ENCODE data around the gene EXOC1L. TPM values are rescaled to one million over a fixed set of nuclear protein-coding genes. Genes with fewer than 3 reads are reported as not detected.

The EXOC1L gene
- total RNA-seq, 3 donors from 2014 or later = not detected

GRCh38 chr4:55884093-55884850 is 64.7 kb downstream of the EXOC1L start:
- Mint-ChIP-seq H3K4me3 (no peak overlapping the region), H3K36me3 (ENCODE audit: insufficient read depth) (peaks cover 20% of the 10 kb centered on the region), H3K27me3 (ENCODE audit: low read depth) (no peaks in the 10 kb centered on the region), H3K9me3 (no peaks in the 10 kb centered on the region), H3K4me1 (ENCODE audit: low read depth) (peaks cover 8% of the 10 kb centered on the region)
- ATAC-seq (no peak), DNase-seq (no peak)

DNA sequence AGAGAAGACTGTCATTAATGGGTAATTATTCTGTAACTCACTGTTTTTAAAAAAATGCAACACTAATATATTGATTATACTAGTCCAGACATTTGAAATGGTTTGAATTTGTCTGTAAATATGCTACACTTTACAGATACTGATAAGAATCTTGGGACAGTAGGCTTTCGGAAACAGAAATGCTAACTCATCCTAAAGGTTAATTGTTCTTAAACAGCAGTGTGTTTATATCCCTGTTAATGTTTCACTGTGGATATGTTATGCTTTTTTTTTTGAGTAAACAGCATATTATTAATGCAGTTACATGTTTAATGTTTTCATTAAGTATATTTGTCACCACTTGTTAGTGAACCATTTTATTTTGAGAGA is 65.2 kb downstream of the EXOC1L start:
- H3K4me3 Mint-ChIP-seq = no peak overlapping the region
- DNase-seq = no peak
- peaks cover 8% of the 10 kb centered on the region for H3K4me1 Mint-ChIP-seq (ENCODE audit: low read depth)
- H3K27me3 Mint-ChIP-seq (ENCODE audit: low read depth) = no peaks in the 10 kb centered on the region
- no peaks in the 10 kb centered on the region for H3K9me3 Mint-ChIP-seq
- no peak for ATAC-seq
- H3K36me3 Mint-ChIP-seq (ENCODE audit: insufficient read depth) = peaks cover 17% of the 10 kb centered on the region

Other genes with a start within 250 kb of the EXOC1L start
- gene PDCL2, start 227.5 kb upstream of the EXOC1L start, total RNA-seq = not detected
- gene NMU, start 183.5 kb upstream of the EXOC1L start, total RNA-seq = under 1 TPM; 0.50 to 0.92 (median 0.58) TPM
- 10 to 100 TPM; 15.9 to 16.4 (median 16.2) TPM for gene EXOC1, start 33.9 kb downstream of the EXOC1L start, total RNA-seq
- 10 to 100 TPM; 14.4 to 15.5 (median 14.7) TPM for gene CEP135, start 129.2 kb downstream of the EXOC1L start, total RNA-seq

All from activated T-cell treated with anti-CD3 and anti-CD28 coated beads, Interleukin-2, amount 50 U/mL, for 4 hours (primary cell).